GM19099 (cell line): ENCODE data around the gene PCDHA9.
"Not testable (repeated sequence)": the region's sequence is repeated elsewhere in the genome, so short reads cannot be mapped to it uniquely, and the experiment has no call there.

Source experiments
- POLR2A ChIP-seq: IDR thresholded peaks from 3 replicates; pipeline ENCODE4 v1.6.1; 2011; ENCODE audit warnings: low read depth; ENCODE audit not compliant: insufficient read length; ENCODE audit errors: extremely low read depth

Gene PCDHA9

GRCh38 chr5:140848139-140849102, at the start of gene PCDHA9:
Gene PCDHA9 (plus strand): TSS chr5:140848382. CDS start chr5:140848496, 114 bp downstream.
- TF ChIP-seq POLR2A: not testable (repeated sequence)

GRCh38 chr5:140800816-140801493, 47.2 kb upstream of the PCDHA9 start, which contains the start of gene PCDHA3:
Gene PCDHA3 (plus strand): TSS chr5:140801057.
- no peak for TF ChIP-seq POLR2A

GRCh38 chr5:140801494-140801841, 46.7 kb upstream of the PCDHA9 start:
- TF ChIP-seq POLR2A: no peak

GRCh38 chr5:140802781-140803271, 45.4 kb upstream of the PCDHA9 start:
- no peak for TF ChIP-seq POLR2A

GRCh38 chr5:140806834-140807775, 41.1 kb upstream of the PCDHA9 start, which contains the start of gene PCDHA4:
Gene PCDHA4 (plus strand): TSS chr5:140807068.
- no peak for TF ChIP-seq POLR2A

- TF ChIP-seq POLR2A: no peak
Measured at GRCh38 chr5:140808889-140809291, 39.3 kb upstream of the PCDHA9 start.

- no peak for TF ChIP-seq POLR2A
Measured at GRCh38 chr5:140821375-140822280, 26.6 kb upstream of the PCDHA9 start, which contains the start of gene PCDHA5. Gene PCDHA5 (plus strand): TSS chr5:140821613.

GRCh38 chr5:140822281-140822629, 25.9 kb upstream of the PCDHA9 start:
- no peak for TF ChIP-seq POLR2A

GRCh38 chr5:140823475-140823874, 24.7 kb upstream of the PCDHA9 start:
- TF ChIP-seq POLR2A: no peak

- no peak for TF ChIP-seq POLR2A
Measured at GRCh38 chr5:140827704-140828361, 20.3 kb upstream of the PCDHA9 start, which contains the start of gene PCDHA6. Gene PCDHA6 (plus strand): TSS chr5:140827960. CDS start chr5:140828092, 132 bp downstream.

GRCh38 chr5:140828362-140828737, 19.8 kb upstream of the PCDHA9 start:
- TF ChIP-seq POLR2A: no peak

GRCh38 chr5:140833993-140834392, 14.2 kb upstream of the PCDHA9 start, which contains the start of gene PCDHA7:
Gene PCDHA7 (plus strand): TSS chr5:140834269. CDS start chr5:140834384, 115 bp downstream.
- TF ChIP-seq POLR2A: no peak

GRCh38 chr5:140835622-140836510, 12.3 kb upstream of the PCDHA9 start:
- TF ChIP-seq POLR2A: no peak
